Right ventricle myocardium superior (tissue), 1 donor: ENCODE data around the gene ZNF526. TPM values are rescaled to one million over a fixed set of nuclear protein-coding genes. Genes with fewer than 3 reads are reported as not detected.

Experiments
- ATAC-seq: fragments of 200-7000 bp; cut with Tn5 transposase; one replicate; pipeline ENCODE4 v1.9.1; 2020; ENCODE audit warnings: mild to moderate bottlenecking; ENCODE audit not compliant: poor library complexity
- DNase-seq: peaks from one replicate; pipeline ENCODE4 v3.0.0-alpha.2; 2020
- intact Hi-C: fragments of 100-400 bp; cut with DNase I; formaldehyde crosslinking; loops from one replicate; pipeline ENCODE4 v1.11.2; 2022
- total RNA-seq: library from RNA; stranded (reverse); fragmentation: NEBNext Ultra II Directional; extraction: Animal tissue kit (Norgen Biotek cat#: 25700); gene quantifications from one replicate; pipeline ENCODE4 v1.2.1, GENCODE V29; 2021
- donor health status: DM: no; HTN: yes; CAD: no; lungs with severe emphysema.

The ZNF526 gene
- total RNA-seq, 1 donor from 2014 or later: 5.4 TPM

- DNase-seq (peak; percentile 24), ATAC-seq (no peak)
- intact Hi-C loops: no loop called here
Measured at GRCh38 chr19:42214810-42215485, 5.2 kb upstream of the ZNF526 start.

GRCh38 chr19:42216653-42217519 is 3.2 kb upstream of the ZNF526 start:
- intact Hi-C loops: no loop called here
- peak; percentile 19 for ATAC-seq
- DNase-seq: peak; percentile 64

DNA sequence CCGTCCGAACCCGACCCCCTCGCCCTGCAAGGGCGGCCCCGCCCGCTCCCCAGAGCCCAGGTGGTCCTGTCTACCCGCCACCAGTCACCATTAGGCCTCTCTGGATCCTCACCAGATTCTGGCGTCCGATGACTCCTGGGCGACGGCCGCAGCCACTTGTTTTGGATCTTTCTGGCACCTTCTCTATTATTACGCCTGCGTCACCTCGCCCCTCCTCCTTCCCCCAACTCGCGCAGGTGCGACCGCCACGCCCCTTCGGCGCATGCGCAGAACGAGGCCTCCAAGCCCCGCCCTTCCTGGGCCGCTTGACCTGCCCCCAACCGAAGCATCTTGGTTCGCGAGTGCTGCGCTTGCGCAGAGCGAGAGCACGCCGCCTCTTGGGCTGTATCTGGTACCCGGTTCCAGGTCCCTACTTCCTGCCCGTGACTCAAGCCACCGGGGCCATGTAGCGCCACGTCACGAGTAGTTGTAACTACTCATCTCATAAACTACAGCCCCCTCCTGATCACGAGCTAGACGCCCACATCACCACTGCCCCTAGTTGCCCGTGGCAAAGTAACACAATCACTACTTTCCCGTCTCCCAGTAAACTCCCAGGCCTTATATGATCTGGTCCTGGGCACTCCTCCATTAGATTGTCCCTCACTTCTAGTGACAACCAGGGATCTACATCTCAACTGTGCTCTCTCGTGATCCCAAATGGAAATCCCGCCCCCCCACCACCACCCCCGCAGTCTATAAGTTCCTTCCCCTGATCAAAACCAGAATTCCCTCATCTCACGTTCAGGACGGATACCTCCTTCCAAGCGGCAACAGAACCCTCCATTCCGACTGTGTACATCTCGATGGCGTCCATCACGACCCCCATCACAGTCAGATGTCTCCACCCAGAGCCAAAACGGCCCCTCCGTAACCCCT is 2.3 kb upstream of the ZNF526 start, which contains the start of gene DEDD2:
Gene DEDD2 (minus strand): TSS at position 158 of the 918 bp plus-strand sequence. CDS start 670 bp downstream, outside the sequence.
- intact Hi-C loops: no loop called here
- ATAC-seq (peak; percentile 86), DNase-seq (peak; percentile 98)

- intact Hi-C loops: no loop called here
- DNase-seq: peak; percentile 20
- no peak for ATAC-seq
Measured at GRCh38 chr19:42220751-42221097, 612 bp downstream of the ZNF526 start.

GRCh38 chr19:42224940-42225717 is 5.0 kb downstream of the ZNF526 start:
- intact Hi-C loops: no loop called here
- ATAC-seq: no peak
- peak; percentile 37 for DNase-seq

- DNase-seq (no peak), ATAC-seq (no peak)
- intact Hi-C loops: no loop called here
Measured at GRCh38 chr19:42225718-42226292, 5.7 kb downstream of the ZNF526 start.

DNA sequence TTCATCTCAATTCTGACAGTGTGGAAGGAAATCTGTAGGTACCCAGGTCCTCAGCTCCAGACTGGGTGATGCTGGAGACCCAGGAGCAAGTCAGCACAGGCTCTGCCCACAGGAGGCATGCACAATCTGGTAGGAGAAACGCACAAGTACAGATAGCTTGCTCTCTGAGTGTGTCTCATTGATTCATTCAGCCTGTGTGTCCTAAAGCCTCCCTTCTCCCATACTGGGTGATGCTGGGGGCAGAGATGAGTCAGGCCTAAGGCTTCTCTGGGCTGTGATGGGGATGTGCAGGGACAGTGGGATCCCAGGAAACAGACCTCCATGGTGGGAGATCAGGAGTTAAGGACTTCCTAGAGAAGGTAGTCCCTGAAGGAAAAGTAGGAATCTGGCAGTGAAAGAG is 6.8 kb downstream of the ZNF526 start:
- DNase-seq (no peak), ATAC-seq (no peak)
- intact Hi-C loops: no loop called here

DNA sequence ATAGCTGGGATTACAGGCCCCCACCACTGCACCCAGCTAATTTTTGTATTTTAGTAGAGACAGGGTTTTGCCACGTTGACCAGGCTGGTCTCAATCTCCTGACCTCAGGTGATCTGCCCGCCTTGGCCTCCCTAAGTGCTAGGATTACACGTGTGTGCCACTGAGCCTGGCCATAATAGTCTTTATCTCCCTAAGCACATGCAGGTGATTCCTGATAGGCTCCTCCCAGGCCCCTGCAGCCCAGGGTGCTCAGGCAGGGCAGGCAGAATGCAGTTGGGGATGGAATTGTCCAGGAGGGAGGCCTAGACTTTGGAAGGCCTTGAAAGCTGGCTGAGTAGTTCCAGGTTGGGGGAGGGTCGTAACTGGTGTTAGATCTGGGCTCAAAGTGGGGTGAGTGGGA is 8.5 kb downstream of the ZNF526 start:
- intact Hi-C loops: no loop called here

DNA sequence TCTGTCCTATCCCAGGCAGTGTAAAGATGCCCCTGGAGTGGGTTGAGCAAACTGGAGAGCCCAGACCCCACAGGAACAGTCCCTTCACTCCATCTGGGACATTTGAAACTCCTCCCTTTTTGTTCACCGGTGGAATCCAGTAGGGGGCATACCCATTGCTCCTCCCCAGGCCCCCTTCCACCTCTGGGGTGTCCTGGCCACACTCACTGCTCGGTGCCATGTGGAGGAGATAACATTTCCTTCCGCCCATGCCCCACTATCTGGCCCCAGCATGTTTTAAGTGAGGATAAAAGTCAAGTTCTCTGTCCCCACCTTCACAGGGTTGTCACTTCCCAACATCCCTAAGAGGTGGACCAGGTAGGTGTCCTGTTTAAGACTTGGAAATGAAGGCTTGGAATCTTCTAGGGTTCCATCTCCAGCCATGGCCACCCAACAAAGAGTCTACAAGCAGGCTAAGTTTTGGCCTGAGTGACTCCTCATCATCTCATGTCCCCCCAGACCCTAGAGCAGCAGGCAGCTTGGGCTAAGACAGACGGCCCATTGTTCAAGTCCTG is 9.3 kb downstream of the ZNF526 start:
- no peak for ATAC-seq
- intact Hi-C loops: no loop called here
- peak; percentile 5 for DNase-seq

More for the DNA sequence above, 8.5 kb downstream of the ZNF526 start:
- DNase-seq: no peak
- no peak for ATAC-seq

DNA sequence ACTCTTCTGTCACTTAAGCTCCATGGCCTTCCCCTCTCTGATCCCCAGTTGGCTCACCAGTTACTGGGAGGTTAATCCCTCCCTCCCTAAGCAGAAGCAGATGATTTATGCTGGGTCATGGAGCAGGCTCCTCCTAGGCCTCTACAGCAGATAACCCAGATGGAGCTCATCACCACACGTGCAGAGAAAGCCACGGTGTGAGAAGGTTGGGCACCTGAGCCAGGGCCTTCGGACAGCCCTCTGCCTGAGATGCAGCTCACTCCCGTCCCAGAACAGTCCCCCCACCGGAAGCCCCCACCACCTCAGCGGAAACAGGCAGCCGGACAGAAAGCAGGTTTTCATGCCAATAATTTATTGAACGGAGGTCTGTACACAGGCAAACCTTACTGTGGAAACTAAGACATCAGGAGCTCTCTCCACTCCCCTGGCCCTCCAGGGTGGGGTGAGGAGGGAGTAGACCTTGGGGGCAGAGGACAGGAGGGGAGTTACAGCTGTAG is 9.8 kb downstream of the ZNF526 start:
- intact Hi-C loops: no loop called here
- ATAC-seq (no peak), DNase-seq (peak; percentile 27)

- ATAC-seq: no peak
- DNase-seq: peak; percentile 9
- intact Hi-C loops: no loop called here
Measured at GRCh38 chr19:42230571-42230970, 10.5 kb downstream of the ZNF526 start.

DNA sequence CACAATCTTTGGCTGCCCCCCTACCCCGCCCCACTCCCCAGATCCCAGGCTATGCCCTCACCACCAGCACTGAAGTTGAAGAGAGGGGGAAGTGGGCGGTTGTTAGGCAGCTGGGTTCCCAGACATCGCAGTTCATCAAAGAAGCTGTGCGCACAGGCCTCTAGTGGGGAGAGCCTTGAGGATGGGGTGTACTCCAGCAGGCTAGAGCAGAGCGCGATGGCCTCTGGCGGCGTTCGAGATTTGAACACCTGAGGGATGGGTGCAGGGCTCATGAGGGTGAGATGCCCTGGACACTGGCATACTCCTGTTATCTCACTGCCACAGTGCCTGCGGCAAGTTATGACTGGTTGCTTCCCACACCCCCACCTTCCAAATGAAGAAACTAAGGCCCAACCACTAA is 12.3 kb downstream of the ZNF526 start:
- ATAC-seq (no peak), DNase-seq (no peak)
- intact Hi-C loops: no loop called here

DNA sequence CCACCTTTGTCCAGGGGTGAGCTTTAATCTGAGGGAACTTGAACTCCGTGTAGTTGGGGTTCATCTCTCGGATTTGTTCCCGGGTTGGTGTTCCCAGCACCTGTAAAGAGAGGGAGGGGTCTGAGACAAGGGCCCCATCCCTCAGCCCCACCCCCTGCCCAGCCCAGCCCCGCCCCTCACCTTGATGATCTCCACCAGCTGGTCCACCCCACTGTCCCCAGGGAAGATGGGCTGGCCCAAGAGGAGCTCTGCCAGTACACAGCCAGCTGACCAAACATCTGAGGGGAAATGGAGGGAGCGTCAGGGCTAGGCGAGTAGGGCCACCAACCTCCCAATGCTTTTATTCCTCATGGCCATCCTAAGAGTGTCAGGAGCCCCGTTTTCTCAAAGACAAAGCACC is 13.0 kb downstream of the ZNF526 start:
- ATAC-seq: no peak

GRCh38 chr19:42233678-42234292 is 13.7 kb downstream of the ZNF526 start:
- intact Hi-C loops: no loop called here
- DNase-seq (no peak), ATAC-seq (no peak)

More for the DNA sequence above, 13.0 kb downstream of the ZNF526 start:
- intact Hi-C loops: no loop called here
- no peak for DNase-seq

- ATAC-seq: no peak
- no peak for DNase-seq
- intact Hi-C loops: no loop called here
Measured at GRCh38 chr19:42234364-42234763, 14.3 kb downstream of the ZNF526 start.

DNA sequence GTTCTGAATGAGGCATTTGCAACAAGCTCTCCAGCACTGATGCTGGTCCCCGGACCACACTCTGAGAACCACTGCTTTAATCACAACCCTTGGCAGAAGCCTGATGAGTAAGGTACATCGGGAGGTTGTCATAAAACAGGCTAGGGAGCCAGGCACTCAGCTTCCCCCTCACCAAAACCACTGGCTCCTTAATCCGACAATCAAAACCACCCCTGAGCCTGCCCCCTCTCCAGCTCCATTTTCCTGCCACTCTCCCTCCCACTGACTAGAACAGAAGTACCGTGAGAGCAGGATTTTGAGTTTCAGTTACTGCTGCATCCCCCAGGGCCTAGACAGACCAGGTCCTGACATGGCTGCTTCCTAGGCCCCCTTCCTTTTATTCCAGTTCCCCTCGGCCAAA is 15.1 kb downstream of the ZNF526 start:
- ATAC-seq: no peak
- DNase-seq: no peak
- intact Hi-C loops: no loop called here

DNA sequence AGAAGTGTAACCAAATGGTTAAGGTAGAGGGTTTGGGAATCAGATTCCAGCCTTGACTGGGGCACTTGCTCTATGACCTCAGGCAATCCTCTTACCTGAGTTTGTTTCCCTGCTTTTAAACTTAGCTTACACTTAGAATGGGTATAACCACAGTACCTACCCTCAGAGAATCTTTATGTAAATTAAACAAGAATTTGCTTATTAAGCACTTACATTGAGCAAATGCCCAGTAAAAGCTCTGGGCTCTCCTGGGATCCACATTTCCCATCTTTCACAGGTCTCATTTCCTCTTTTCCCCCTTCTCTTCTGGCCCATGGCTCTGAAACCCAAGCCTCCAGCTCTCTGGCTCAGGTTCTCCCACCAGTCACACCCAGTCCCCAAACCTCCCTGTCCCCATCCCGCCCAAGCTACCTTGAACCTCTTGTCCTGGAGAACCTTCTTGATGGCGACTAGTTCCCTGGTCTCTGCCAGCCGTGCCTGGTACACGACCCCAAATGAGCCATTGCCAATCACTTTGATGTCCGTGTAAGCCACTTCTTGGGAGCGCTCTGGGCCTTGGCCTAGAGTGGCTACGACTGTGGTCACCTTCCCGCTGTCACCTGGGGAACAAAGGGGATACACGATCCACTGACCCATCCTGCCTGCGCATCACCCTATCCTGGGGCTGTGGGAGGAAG is 19.6 kb downstream of the ZNF526 start:
- intact Hi-C loops: no loop called here
- DNase-seq: no peak
- ATAC-seq: no peak
